Chondrocyte (in vitro differentiated cells): ENCODE results near the gene EZR. TPM values are rescaled to one million over a fixed set of nuclear protein-coding genes. Genes with fewer than 3 reads are reported as not detected.

ENCODE experiments used
- DNase-seq: peaks from one replicate; pipeline ENCODE4 v3.0.0; 2021; ENCODE audit warnings: mixed read lengths, low spot score
- H3K27ac Mint-ChIP-seq: one replicate; pipeline ENCODE4 v1.8.0; 2021; ENCODE audit warnings: mild to moderate bottlenecking, moderate library complexity, mixed read lengths; ENCODE audit not compliant: unreplicated experiment
- H3K27me3 Mint-ChIP-seq: 2 replicates; pipeline ENCODE4 v1.8.0; 2021; ENCODE audit warnings: low read depth, mixed read lengths
- H3K36me3 Mint-ChIP-seq: 2 replicates; pipeline ENCODE4 v1.8.0; 2021; ENCODE audit warnings: low read depth, mixed read lengths
- H3K4me1 Mint-ChIP-seq: 2 replicates; pipeline ENCODE4 v1.8.0; 2021; ENCODE audit warnings: low read depth, mild to moderate bottlenecking, mixed read lengths
- H3K4me3 Mint-ChIP-seq: one replicate; pipeline ENCODE4 v1.8.0; 2021; ENCODE audit warnings: mild to moderate bottlenecking, moderate library complexity, mixed read lengths; ENCODE audit not compliant: unreplicated experiment
- H3K9me3 Mint-ChIP-seq: 2 replicates; pipeline ENCODE4 v1.8.0; 2021; ENCODE audit warnings: low read depth, mixed read lengths
- CTCF ChIP-seq: fragments of 200-600 bp; sonication (generic); IDR thresholded peaks from 2 replicates; pipeline ENCODE4 v1.5.0; 2021; ENCODE audit warnings: antibody characterized with exemption, mild to moderate bottlenecking, moderate library complexity
- total RNA-seq: library from RNA; stranded (reverse); gene quantifications from 3 replicates; pipeline ENCODE4 v1.2.1, GENCODE V29; 2021

EZR gene
- total RNA-seq, 1 donor from 2014 or later, result 71.5 TPM

GRCh38 chr6:158756977-158757752, 62.0 kb downstream of the EZR start:
- Mint-ChIP-seq H3K27me3 (peaks cover 2% of the 10 kb centered on the region), H3K27ac (no peak overlapping the region), H3K36me3 (no peaks in the 10 kb centered on the region), H3K4me1 (peaks cover 5% of the 10 kb centered on the region), H3K9me3 (no peaks in the 10 kb centered on the region), H3K4me3 (no peak overlapping the region)
- no peak for DNase-seq
- TF ChIP-seq CTCF, result no peak

GRCh38 chr6:158756126-158756525, 63.0 kb downstream of the EZR start:
- Mint-ChIP-seq H3K9me3 (no peaks in the 10 kb centered on the region), H3K36me3 (no peaks in the 10 kb centered on the region), H3K27ac (no peak overlapping the region), H3K4me3 (no peak overlapping the region), H3K4me1 (peaks cover 9% of the 10 kb centered on the region), H3K27me3 (peaks cover 2% of the 10 kb centered on the region)
- TF ChIP-seq CTCF, result no peak
- DNase-seq, result no peak

- DNase-seq, result no peak
- peaks cover 2% of the 10 kb centered on the region for H3K27me3 Mint-ChIP-seq
- H3K9me3 Mint-ChIP-seq, result no peaks in the 10 kb centered on the region
- no peak overlapping the region for H3K4me3 Mint-ChIP-seq
- no peak overlapping the region for H3K27ac Mint-ChIP-seq
- TF ChIP-seq CTCF, result no peak
- peaks cover 9% of the 10 kb centered on the region for H3K4me1 Mint-ChIP-seq
- H3K36me3 Mint-ChIP-seq, result no peaks in the 10 kb centered on the region
Measured at GRCh38 chr6:158755636-158756035, 63.5 kb downstream of the EZR start.

GRCh38 chr6:158754738-158755137, 64.4 kb downstream of the EZR start:
- H3K9me3 Mint-ChIP-seq, result no peaks in the 10 kb centered on the region
- no peak for DNase-seq
- H3K4me1 Mint-ChIP-seq, result peaks cover 9% of the 10 kb centered on the region
- no peak overlapping the region for H3K27ac Mint-ChIP-seq
- peaks cover 2% of the 10 kb centered on the region for H3K27me3 Mint-ChIP-seq
- no peaks in the 10 kb centered on the region for H3K36me3 Mint-ChIP-seq
- TF ChIP-seq CTCF, result no peak
- no peak overlapping the region for H3K4me3 Mint-ChIP-seq

- no peak overlapping the region for H3K27ac Mint-ChIP-seq
- no peak overlapping the region for H3K4me3 Mint-ChIP-seq
- DNase-seq, result no peak
- H3K4me1 Mint-ChIP-seq, result peaks cover 9% of the 10 kb centered on the region
- no peaks in the 10 kb centered on the region for H3K36me3 Mint-ChIP-seq
- no peak for TF ChIP-seq CTCF
- H3K27me3 Mint-ChIP-seq, result peaks cover 2% of the 10 kb centered on the region
- no peaks in the 10 kb centered on the region for H3K9me3 Mint-ChIP-seq
Measured at GRCh38 chr6:158753811-158754210, 65.4 kb downstream of the EZR start.
